GM18498 (cell line): ENCODE results near the gene TAF1A.

Experiments used
- ATAC-seq: cut with Tn5 transposase; IDR thresholded peaks from one replicate; pipeline ENCODE4 v1.9.1; 2021; ENCODE audit warnings: mild to moderate bottlenecking, moderate library complexity; ENCODE audit not compliant: unreplicated experiment

The TAF1A gene

DNA sequence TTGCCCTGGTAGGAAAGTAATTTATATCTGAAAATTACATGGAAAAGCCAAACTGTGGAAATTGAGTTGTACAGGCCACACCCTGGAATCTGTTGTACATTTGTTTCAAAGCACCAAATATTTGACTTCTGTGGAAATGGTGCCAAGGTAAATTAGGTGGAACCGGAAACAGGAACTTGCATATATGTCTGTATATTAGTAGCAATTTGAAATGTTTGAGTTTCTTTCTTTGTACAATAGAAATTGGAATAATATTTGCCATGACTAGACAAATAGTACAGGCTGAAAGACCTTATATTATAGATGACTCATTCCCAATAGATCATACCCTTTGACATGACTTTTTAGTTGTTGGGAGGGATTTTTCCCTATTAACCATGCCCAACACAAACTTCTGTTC is 10.5 kb upstream of the TAF1A start:
- no peak for ATAC-seq

GRCh38 chr1:222596696-222597095 is 7.0 kb upstream of the TAF1A start:
- ATAC-seq, result no peak

GRCh38 chr1:222594789-222595188 is 5.1 kb upstream of the TAF1A start:
- ATAC-seq, result no peak

GRCh38 chr1:222592171-222592570 is 2.4 kb upstream of the TAF1A start:
- ATAC-seq, result no peak

DNA sequence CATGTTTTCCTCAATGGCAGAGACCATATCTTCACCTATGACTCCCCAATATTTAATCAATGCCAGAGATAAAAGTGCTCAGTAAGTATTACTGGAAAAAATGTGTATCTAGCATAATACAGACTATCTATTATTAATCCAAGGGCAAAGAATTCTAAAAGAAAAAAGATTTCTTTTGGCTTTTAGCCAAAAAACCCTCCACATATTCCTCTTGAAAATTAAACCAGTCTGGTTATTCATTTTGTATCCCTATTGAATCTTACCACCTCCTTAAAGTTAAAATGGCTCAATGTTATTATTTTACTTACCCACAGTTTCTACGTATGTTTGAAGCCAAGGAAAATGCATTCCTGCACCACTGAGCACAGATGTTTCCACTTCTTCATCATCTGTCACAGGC is 1.6 kb downstream of the TAF1A start:
- ATAC-seq, result no peak

DNA sequence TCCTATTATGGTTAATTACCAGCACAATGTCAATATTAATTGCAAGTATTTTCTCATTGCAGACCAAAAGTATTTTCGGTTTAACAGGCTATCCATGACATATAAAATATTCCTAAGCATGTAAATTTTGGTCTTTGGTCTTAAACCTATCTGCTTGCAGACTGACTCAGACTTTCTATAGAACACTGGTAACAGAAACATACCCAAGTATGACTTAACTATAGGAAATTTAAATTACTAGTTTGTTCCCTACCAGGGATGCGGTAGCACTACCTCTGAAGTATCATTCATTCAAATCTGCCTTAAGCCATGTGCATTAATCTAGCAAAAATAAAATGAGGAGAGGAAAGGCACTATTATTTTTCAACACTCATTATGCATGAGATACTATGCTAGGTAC is 2.9 kb downstream of the TAF1A start:
- no peak for ATAC-seq

DNA sequence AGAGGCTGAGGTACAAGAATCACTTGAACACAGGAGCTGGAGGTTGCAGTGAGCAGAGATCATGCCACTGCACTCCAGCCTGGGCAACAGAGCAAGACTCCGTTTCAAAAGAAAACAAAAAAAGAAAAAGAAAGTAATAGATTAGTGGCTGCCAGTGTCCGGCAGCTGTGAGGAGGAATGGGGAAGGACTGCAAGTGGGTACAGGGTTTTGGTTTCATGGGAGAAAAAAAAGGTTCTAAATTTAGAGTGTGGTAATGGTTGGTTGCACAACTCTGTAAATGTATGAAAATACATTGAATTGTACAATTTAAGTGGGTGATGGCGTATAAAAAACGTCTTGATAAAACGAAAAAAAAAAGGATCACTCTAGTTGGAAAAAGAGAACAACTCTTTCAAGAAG is 6.7 kb downstream of the TAF1A start:
- ATAC-seq, result peak; percentile 91

GRCh38 chr1:222582099-222582774 is 7.5 kb downstream of the TAF1A start:
- peak; percentile 65 for ATAC-seq

DNA sequence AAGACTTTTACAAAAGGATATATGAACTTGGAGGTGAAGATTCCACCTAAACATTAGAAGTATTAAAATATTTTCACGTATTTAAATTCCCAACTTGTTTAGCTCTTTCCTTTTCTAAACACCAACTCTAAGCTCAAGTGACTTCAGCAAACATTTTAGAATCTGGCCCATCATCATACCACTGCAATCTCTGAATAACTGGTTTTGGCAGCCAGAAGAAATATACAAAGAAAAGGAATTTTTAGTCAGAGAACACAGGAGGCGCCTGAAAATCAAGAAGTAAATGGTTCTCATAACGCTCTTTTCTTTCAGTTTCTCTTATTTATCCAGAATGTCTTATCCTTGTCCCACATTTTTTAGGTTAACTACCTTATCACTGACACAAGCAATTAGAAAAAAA is 10.4 kb downstream of the TAF1A start:
- no peak for ATAC-seq

- ATAC-seq, result no peak
Observed at GRCh38 chr1:222570837-222571236, 18.9 kb downstream of the TAF1A start.

DNA sequence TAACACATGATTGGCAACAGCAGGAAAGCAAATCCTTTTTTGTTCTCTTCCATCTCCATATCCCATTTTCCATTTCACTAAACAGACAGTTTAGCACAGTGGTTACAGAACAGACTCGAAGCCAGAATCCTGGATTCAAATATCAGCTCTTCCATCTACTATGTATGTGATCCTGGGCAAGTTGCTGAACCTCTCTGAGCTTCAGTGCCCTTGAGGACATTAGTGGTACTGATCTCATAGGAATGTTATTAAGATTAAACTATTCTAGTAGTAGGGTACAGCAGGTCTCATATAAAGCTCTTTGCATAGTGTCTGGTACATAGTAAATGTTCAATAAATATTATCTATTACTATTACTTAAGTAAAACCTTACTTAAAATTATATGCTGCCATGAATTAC is 28.1 kb downstream of the TAF1A start:
- no peak for ATAC-seq

- no peak for ATAC-seq
Observed at GRCh38 chr1:222557574-222557973, 32.2 kb downstream of the TAF1A start.

DNA sequence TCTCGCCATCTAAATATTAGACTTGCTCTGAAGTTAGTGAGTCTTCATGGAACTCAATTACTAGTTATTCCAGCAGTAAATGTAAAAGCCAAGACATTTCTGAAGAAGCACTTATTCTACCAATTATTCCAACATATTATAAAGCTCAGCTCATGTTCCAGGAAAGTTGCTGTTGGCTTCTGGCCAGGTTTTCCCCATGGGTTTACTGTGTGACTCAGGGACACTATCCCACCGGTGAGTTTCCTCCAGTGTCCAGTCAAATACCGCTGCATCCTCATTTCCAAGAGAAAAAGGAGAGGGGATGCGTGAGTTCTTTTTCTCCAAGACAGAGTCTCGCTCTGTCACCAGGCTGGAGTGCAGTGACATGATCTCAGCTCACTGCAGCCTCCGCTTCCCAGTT is 32.6 kb downstream of the TAF1A start:
- no peak for ATAC-seq

DNA sequence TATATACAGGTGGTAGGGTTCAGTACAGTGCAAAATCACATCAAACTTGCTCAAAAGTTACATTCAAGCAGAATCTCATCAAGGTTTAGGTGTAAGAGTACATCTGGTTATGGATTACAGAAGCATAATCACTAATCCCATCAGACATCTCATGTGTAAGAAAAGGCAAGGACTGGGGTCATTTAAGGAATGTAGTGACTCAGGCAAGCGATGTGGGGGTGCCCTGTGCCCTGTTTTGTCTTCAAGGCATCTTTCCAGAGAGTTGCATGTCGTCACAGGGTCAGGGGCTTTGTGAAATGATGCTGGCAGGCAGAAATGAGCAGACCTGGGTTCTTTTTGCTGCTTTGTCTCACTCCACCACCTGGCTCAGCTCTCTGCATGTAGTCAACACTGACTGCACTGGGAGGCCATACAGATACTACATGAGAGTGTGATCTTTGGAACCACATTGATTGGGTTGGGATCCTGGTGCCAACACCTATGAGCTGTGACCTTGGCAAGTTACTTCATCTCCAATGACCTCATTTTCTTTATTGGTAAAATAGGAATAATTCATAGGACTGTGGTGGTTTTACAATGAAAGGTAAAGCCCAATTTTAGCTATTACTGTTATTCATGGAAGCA is 33.6 kb downstream of the TAF1A start:
- ATAC-seq, result no peak

GRCh38 chr1:222554177-222554576 is 35.6 kb downstream of the TAF1A start:
- no peak for ATAC-seq

DNA sequence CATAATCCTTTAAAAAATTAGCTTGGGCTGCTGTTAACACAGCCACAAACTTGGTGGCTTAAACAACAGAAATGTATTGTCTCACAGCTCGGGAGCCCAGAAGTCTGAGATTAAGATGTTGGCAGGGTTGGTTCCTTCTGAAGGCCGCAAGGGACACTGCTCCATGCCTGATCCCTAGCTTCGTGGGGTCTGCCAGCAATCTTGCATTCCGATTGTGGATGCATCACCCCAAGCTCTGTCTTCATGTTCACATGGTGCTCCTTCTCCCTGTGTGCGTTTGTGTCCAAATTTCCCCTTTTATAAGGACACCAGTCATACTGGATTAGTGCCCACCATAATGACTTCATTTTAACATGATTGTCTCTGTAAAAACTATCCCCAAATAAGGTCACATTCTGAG is 36.9 kb downstream of the TAF1A start:
- ATAC-seq, result no peak

DNA sequence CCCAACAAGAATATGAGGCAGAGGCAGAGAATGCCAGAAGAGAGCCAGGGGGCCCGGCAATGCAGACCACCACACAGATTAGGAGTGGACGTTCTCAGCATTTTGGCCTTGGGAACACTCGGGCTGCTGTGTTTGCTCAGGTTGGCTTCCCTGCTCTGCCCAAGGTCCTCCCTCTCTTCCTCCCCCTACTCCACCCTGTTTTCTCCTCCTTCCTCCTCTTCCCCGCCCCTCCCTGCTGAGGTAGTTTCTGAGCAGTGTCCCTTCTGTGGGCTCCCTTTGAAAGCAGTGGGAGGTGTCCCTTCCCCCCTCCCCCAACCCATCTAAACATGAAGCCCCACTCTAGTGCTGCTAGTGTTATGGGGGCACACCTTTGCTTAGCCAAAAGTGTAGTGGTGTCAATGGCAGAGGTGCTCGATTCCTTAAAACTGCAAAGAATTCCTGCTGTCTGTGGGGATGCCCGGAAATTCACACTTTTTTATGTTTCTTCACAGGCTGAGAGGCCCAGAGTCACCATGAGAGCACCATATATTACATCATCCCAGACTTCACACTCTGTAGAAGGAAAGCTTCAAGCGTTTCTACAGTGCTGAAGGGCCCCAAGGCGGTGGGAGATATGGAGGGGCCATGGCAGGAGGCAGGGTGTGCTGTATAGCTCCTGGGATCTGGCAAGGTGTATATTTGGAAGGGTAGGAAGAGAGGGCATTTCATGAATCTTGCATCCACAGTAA is 41.6 kb downstream of the TAF1A start, which contains the start of gene HHIPL2:
Gene HHIPL2, minus strand, starts transcription at position 161 of the 728 bp plus-strand sequence. Its CDS starts 60 bp downstream, at position 101.
- no peak for ATAC-seq

DNA sequence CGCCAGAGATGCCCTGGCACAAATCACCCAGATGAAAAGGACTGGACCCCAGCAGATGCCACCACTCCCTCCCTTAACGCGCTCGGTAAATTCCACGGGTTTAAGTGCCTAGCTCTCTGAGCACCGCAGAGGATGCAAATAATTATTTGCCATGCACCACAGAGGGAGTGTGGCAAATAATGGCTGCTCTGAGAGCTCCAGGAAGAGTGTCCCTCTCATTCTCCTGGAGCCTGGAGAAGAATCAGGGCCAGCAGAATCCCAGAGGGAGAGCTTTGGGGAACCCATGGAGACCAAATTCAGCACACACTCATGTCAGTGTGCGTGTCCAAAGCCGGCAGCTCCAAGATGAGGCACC is 42.5 kb downstream of the TAF1A start:
- no peak for ATAC-seq

DNA sequence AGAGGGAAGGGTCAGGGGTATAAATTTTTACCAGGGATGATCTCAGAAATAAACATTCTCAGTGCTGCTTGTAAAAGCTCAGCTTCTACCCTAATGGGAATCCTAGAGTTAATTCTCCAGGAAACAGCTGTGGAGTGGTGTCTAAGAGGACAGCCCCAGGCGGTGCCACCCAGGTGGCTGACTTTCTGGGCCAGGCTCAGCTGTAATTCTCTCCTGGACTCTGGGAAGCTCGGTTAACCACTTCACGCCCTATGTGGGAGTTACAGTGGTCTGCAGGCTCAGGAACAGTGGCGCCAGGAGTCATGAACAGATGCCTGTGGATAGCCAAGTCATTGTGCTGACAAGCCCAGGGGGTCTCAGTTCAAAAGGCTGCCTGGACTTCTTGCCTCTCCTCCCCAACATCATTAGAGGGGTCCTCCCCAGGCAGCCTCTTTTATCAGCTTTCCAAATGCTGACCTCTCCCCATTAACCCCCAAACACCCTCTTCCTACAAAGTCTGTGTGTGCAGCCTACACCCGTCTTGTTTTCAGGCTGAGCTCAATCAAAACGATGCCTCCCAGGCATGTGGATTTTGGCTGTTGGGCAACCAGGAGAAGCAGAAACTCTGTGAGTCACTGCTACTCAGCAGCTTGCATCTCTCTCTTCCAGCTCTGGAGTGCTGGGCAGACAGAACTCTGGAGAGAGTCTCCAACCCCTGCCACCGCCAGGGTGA is 43.0 kb downstream of the TAF1A start:
- no peak for ATAC-seq

GRCh38 chr1:222546091-222546490 is 43.6 kb downstream of the TAF1A start:
- no peak for ATAC-seq

DNA sequence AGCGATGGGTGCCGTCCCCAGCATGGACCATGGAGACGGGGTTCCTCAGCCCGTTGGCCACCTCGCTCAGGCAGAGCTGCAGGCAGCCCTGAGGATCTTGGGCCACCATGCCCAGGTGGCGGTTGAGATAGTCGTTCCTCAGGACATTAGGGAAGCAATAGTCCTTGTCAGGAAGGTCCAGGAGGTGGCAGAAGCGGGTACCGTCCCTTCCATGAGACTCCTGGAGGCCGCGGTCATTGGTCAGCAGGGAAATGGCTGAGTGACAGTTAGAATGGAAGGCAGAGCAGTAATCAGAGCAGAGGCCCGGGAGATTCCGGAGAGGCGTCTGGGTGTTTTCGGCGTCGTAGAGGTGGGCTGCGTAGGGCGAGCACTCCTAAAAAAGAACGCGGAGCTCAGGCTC is 45.9 kb downstream of the TAF1A start:
- no peak for ATAC-seq

DNA sequence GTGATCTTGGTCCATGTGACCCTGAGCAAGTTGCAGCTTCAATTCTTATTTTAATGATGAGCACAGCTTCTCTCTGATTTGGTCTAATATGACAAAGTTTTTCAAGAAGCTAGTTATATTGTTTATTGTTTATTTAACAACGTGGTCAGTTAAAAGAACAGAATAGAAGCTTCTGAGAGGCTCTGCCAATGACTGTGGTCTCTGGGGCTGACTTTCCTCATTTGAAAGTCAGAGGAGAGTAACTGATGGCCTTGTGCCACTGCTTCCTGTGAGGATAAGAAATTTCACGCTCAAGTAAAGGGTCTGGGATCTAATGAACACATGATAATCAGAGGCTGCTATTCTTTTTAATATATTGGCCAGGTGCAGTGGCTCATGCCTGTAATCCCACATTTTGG is 49.1 kb downstream of the TAF1A start:
- no peak for ATAC-seq
